Activated T-cell treated with anti-CD3 and anti-CD28 coated beads, Interleukin-2, amount 50 U/mL, for 1 hour (primary cell): Measurements from ENCODE around the gene ALDH8A1.

Experiments used
- DNase-seq: peaks from one replicate; pipeline ENCODE4 v3.0.0-alpha.2; 2020

ALDH8A1 gene

GRCh38 chr6:134948691-134949090 lies 1.2 kb downstream of the ALDH8A1 start:
- no peak for DNase-seq

GRCh38 chr6:134948142-134948541 lies 1.8 kb downstream of the ALDH8A1 start:
- DNase-seq = no peak

- DNase-seq = no peak
Measured at GRCh38 chr6:134945045-134945444, 4.9 kb downstream of the ALDH8A1 start.

- DNase-seq = no peak
Measured at GRCh38 chr6:134943522-134944111, 6.3 kb downstream of the ALDH8A1 start.

GRCh38 chr6:134938896-134939295 lies 11.0 kb downstream of the ALDH8A1 start:
- no peak for DNase-seq

- DNase-seq = no peak
Measured at GRCh38 chr6:134937426-134937825, 12.5 kb downstream of the ALDH8A1 start.

GRCh38 chr6:134936931-134937330 lies 13.0 kb downstream of the ALDH8A1 start:
- DNase-seq = no peak

GRCh38 chr6:134936476-134936875 lies 13.4 kb downstream of the ALDH8A1 start:
- DNase-seq = no peak

GRCh38 chr6:134934793-134935485 lies 15.0 kb downstream of the ALDH8A1 start:
- DNase-seq = no peak

GRCh38 chr6:134932535-134933470 lies 17.1 kb downstream of the ALDH8A1 start:
- no peak for DNase-seq

- DNase-seq = no peak
Measured at GRCh38 chr6:134932098-134932497, 17.8 kb downstream of the ALDH8A1 start.

GRCh38 chr6:134930463-134930862 lies 19.4 kb downstream of the ALDH8A1 start:
- no peak for DNase-seq

- DNase-seq = no peak
Measured at GRCh38 chr6:134928151-134928900, 21.6 kb downstream of the ALDH8A1 start.

GRCh38 chr6:134925800-134926199 lies 24.1 kb downstream of the ALDH8A1 start:
- DNase-seq = no peak

GRCh38 chr6:134921721-134922261 lies 28.1 kb downstream of the ALDH8A1 start:
- no peak for DNase-seq

GRCh38 chr6:134921276-134921675 lies 28.6 kb downstream of the ALDH8A1 start:
- DNase-seq = no peak

GRCh38 chr6:134920422-134920821 lies 29.5 kb downstream of the ALDH8A1 start:
- DNase-seq = no peak

- DNase-seq = no peak
Measured at GRCh38 chr6:134918418-134918961, 31.4 kb downstream of the ALDH8A1 start.

- no peak for DNase-seq
Measured at GRCh38 chr6:134911547-134911946, 38.4 kb downstream of the ALDH8A1 start.

- no peak for DNase-seq
Measured at GRCh38 chr6:134910593-134910935, 39.3 kb downstream of the ALDH8A1 start.

- no peak for DNase-seq
Measured at GRCh38 chr6:134909701-134910592, 40.0 kb downstream of the ALDH8A1 start.
